ENCODE measurements around the gene PTPN9. TPM values are rescaled to one million over a fixed set of nuclear protein-coding genes. Genes with fewer than 3 reads are reported as not detected.

Gene PTPN9
- total and polyA plus RNA-seq, 5 donors = 4.5 to 16.0 (median 9.4) TPM

GRCh38 chr15:75468913-75469598 lies 110.1 kb downstream of the PTPN9 start:
- peak; percentile 34 to 73 (median 59) for DNase-seq
- H3K27ac ChIP-seq (ENCODE audit: low read length) = no peak overlapping the region
- WGBS = 75% methylated on average over 2 of the region's 2 CpGs
- H3K4me1 ChIP-seq (ENCODE audit: control insufficient read depth, insufficient read depth, low read length) = no peaks in the 10 kb centered on the region
- peak in 1 of 2 donors; percentile 12 for ATAC-seq
- H3K9me3 ChIP-seq (ENCODE audit: control insufficient read depth, low read length) = no peaks in the 10 kb centered on the region
- intact Hi-C loops (cut with DNase I) = no loop called here
- H3K27me3 ChIP-seq (ENCODE audit: control insufficient read depth, insufficient read depth) = no peaks in the 10 kb centered on the region
- no peak overlapping the region for H3K4me3 ChIP-seq (ENCODE audit: low read length)

- Histone ChIP-seq H3K9me3 (ENCODE audit: control insufficient read depth, low read length) (no peaks in the 10 kb centered on the region), H3K4me1 (ENCODE audit: control insufficient read depth, insufficient read depth, low read length) (no peaks in the 10 kb centered on the region), H3K27me3 (ENCODE audit: control insufficient read depth, insufficient read depth) (no peaks in the 10 kb centered on the region), H3K4me3 (ENCODE audit: low read length) (no peak overlapping the region), H3K27ac (ENCODE audit: low read length) (no peak overlapping the region)
- no peak for DNase-seq
- no peak for ATAC-seq
- intact Hi-C loops (cut with DNase I) = no loop called here
- WGBS = 90% methylated on average over 4 of the region's 4 CpGs
These were observed 118.5 kb downstream of the PTPN9 start for GRCh38 chr15:75460646-75461045.

DNA sequence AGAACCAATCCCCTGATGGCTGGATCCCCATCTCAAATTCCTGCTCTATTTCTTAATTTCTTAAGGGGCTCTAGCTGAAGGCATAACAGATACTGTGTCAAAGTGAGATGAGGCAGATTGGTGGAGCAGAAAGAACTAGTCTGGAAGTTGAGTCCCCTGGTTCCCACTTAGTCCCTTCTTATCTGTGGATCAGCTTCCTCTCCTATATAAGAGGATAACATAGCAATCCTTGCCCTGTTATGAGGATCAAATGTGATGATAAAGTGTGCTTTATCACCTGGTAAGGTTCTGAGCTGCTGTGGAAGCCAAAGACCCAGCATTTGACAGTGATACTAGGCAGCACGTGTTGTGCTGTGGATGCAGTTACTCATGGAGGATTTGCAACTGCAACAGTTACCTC lies 119.5 kb downstream of the PTPN9 start:
- Histone ChIP-seq H3K9me3 (ENCODE audit: control insufficient read depth, low read length) (no peaks in the 10 kb centered on the region), H3K27ac (ENCODE audit: low read length) (no peak overlapping the region), H3K27me3 (ENCODE audit: control insufficient read depth, insufficient read depth) (no peaks in the 10 kb centered on the region), H3K4me1 (ENCODE audit: control insufficient read depth, insufficient read depth, low read length) (no peaks in the 10 kb centered on the region), H3K4me3 (ENCODE audit: low read length) (no peak overlapping the region)
- WGBS = 67% methylated on average over 1 of the region's 1 CpG
- intact Hi-C loops (cut with DNase I) = no loop called here
- ATAC-seq = no peak
- no peak for DNase-seq

DNA sequence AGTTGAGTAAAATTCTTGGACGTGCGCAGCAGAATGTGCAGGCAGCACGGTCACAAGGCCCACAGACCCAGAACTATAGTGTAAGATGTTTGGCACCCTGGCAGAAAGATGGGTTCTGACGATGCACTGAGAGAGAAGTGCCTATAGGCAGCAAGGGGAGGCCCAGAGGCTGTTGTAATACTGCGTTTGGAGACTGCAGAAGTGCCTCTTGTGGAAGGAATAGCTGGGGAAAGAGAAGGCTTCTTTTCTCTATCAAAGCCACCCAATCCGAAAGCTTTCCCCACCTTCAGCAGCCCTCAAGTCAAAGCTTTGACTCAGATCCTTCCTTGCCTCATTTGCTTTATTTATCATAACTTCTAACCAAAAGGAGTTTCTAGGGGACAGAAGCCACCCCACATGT lies 122.4 kb downstream of the PTPN9 start:
- intact Hi-C loops (cut with DNase I) = no loop called here
- H3K4me1 ChIP-seq (ENCODE audit: control insufficient read depth, insufficient read depth, low read length) = no peaks in the 10 kb centered on the region
- no peaks in the 10 kb centered on the region for H3K27me3 ChIP-seq (ENCODE audit: control insufficient read depth, insufficient read depth)
- no peaks in the 10 kb centered on the region for H3K9me3 ChIP-seq (ENCODE audit: control insufficient read depth, low read length)
- DNase-seq (no peak), ATAC-seq (no peak)
- H3K4me3 ChIP-seq (ENCODE audit: low read length) = no peak overlapping the region
- H3K27ac ChIP-seq (ENCODE audit: low read length) = no peak overlapping the region
- 51% methylated on average over 6 of the region's 6 CpGs for WGBS

DNA sequence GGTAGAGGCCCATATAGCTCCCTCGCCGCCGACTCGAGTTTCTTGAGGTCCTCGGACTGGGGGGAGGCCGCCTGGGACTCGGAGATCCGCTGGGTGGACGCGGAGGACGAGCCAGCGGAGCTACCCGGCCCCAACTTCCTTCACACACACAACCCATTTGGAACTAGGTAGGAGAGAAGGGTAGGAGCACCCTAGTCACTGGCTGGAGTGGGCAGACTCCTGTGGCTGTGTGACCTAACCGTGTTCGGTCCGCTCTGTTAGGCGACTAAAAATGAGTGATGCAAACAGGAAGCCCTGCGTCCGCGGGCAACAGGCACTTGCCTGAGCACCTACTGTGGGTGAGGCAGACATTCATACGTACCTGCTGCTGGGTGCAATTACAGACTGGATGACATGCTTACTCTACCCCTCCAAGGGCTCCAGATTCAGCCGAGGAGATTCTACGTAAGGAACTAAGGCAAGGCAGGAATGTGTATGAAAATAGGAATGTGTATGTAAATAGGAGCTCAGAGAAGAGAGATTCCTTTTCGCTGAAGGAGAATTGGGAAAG lies 123.1 kb downstream of the PTPN9 start:
- no peak for ATAC-seq
- intact Hi-C loops (cut with DNase I) = no loop called here
- no peaks in the 10 kb centered on the region for H3K9me3 ChIP-seq (ENCODE audit: control insufficient read depth, low read length)
- no peaks in the 10 kb centered on the region for H3K4me1 ChIP-seq (ENCODE audit: control insufficient read depth, insufficient read depth, low read length)
- peak overlapping the region; percentile 76 for H3K27ac ChIP-seq (ENCODE audit: low read length)
- peak overlapping the region; percentile 81 for H3K4me3 ChIP-seq (ENCODE audit: low read length)
- no peaks in the 10 kb centered on the region for H3K27me3 ChIP-seq (ENCODE audit: control insufficient read depth, insufficient read depth)
- DNase-seq = no peak
- WGBS = 2% methylated on average over 24 of the region's 24 CpGs

DNA sequence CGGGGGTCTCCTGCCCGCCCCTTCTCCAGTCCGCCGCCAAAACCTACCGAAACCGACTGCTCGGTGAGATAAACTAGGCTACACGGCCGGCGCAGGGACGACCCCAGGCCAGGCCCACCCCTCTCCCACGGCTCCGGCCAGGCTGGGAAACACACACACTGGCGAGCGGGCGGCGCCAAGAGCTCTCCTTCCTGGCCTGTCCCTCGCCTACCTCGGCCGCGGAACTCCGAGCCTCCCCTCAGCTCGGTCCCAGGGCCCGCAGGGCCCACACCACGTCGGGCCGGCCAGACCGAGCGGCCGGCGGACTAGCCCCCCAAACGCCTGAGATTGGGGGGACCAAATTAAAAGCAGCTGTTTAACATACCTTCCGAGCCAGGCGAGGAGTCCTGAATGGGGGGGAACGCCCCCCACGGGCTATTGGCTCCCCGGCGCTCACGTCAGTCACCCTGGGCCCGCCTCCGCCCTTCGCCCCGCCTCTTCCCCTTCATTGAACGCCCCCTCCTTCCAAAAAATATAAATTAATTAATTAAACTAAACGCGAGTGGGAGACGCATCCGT lies 123.6 kb downstream of the PTPN9 start:
- DNase-seq (peak; percentile 92 to 96 (median 95)), ATAC-seq (peak; percentile 10 to 24)
- peak overlapping the region; percentile 81 for H3K4me3 ChIP-seq (ENCODE audit: low read length)
- under 1% methylated on average over 48 of the region's 48 CpGs for WGBS
- H3K27me3 ChIP-seq (ENCODE audit: control insufficient read depth, insufficient read depth) = no peaks in the 10 kb centered on the region
- no peaks in the 10 kb centered on the region for H3K4me1 ChIP-seq (ENCODE audit: control insufficient read depth, insufficient read depth, low read length)
- H3K27ac ChIP-seq (ENCODE audit: low read length) = peak overlapping the region; percentile 97
- no peaks in the 10 kb centered on the region for H3K9me3 ChIP-seq (ENCODE audit: control insufficient read depth, low read length)
- intact Hi-C loops (cut with DNase I) = no loop called here

GRCh38 chr15:75454471-75455378 lies 124.4 kb downstream of the PTPN9 start:
- H3K4me3 ChIP-seq (ENCODE audit: low read length) = peak overlapping the region; percentile 81
- H3K4me1 ChIP-seq (ENCODE audit: control insufficient read depth, insufficient read depth, low read length) = no peaks in the 10 kb centered on the region
- no peaks in the 10 kb centered on the region for H3K9me3 ChIP-seq (ENCODE audit: control insufficient read depth, low read length)
- WGBS = under 1% methylated on average over 116 of the region's 116 CpGs
- DNase-seq (peak; percentile 52 to 78 (median 75)), ATAC-seq (no peak)
- intact Hi-C loops (cut with DNase I) = no loop called here
- H3K27ac ChIP-seq (ENCODE audit: low read length) = peak overlapping the region; percentile 97
- H3K27me3 ChIP-seq (ENCODE audit: control insufficient read depth, insufficient read depth) = no peaks in the 10 kb centered on the region

DNA sequence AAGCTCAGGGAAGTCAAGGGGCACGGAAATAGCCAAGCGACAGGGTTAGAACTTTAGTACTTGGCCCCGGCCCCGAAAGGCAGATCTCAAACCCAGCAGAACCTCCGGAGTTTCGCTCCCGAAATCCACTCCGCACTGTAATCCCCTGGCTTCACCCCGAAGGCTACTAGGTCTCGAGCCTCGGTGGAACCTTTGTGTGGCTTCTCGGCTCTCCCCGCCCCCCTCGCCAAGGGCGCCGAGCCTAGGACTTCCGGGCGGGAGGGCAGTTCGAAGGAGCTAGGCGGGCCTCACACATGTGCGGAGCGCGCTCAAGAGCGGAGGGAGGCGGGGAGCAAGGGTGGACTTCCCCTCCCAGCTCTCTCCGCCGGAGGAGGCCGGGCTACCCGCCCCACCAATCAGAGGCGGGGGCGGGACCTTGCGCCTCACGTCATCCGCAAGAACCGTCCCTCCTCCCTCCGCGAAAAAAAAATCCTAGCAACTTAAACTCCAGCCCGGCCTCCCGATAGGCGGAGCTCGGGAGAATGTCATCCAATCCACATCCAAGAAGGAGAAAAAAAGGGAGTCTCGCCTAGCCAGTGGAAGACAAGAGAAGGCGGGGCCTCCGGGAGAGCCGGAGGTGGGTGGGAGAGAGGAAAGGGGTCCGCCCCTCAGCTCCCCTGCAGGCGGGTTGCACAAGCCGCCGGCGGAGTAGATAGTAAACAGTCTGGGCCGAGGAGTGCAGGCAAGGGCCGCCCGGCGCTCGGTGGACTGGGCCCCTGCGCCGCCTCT lies 125.2 kb downstream of the PTPN9 start:
- Histone ChIP-seq H3K4me3 (ENCODE audit: low read length) (peak overlapping the region; percentile 81), H3K27ac (ENCODE audit: low read length) (peak overlapping the region; percentile 97), H3K4me1 (ENCODE audit: control insufficient read depth, insufficient read depth, low read length) (no peaks in the 10 kb centered on the region), H3K9me3 (ENCODE audit: control insufficient read depth, low read length) (no peaks in the 10 kb centered on the region), H3K27me3 (ENCODE audit: control insufficient read depth, insufficient read depth) (no peaks in the 10 kb centered on the region)
- DNase-seq (peak; percentile 98 to 99 (median 99)), ATAC-seq (peak; percentile 71 to 73)
- under 1% methylated on average over 57 of the region's 57 CpGs for WGBS
- intact Hi-C loops (cut with DNase I) = no loop called here

GRCh38 chr15:75452865-75453702 lies 126.0 kb downstream of the PTPN9 start:
- H3K27ac ChIP-seq (ENCODE audit: low read length) = peak overlapping the region; percentile 96
- no peaks in the 10 kb centered on the region for H3K4me1 ChIP-seq (ENCODE audit: control insufficient read depth, insufficient read depth, low read length)
- DNase-seq = peak; percentile 61 to 82 (median 79)
- no peaks in the 10 kb centered on the region for H3K27me3 ChIP-seq (ENCODE audit: control insufficient read depth, insufficient read depth)
- under 1% methylated on average over 38 of the region's 38 CpGs for WGBS
- H3K4me3 ChIP-seq (ENCODE audit: low read length) = peak overlapping the region; percentile 66
- H3K9me3 ChIP-seq (ENCODE audit: control insufficient read depth, low read length) = no peaks in the 10 kb centered on the region
- no peak for ATAC-seq
- intact Hi-C loops (cut with DNase I) = no loop called here
